K562 treated with DMSO at 1 percent for 24 hours (cell line): Measurements from ENCODE around the gene CAAP1. TPM values are rescaled to one million over a fixed set of nuclear protein-coding genes. Genes with fewer than 3 reads are reported as not detected.

ENCODE experiments used
- total RNA-seq: library from RNA; unstranded; fragments of 300-600 nt; gene quantifications from 2 replicates; pipeline ENCODE4 v1.2.3, GENCODE V29; 2022; ENCODE audit warnings: low read depth; ENCODE audit not compliant: insufficient read depth

The CAAP1 gene
- 4.2 and 6.0 TPM in 2 replicates for total RNA-seq

GRCh38 chr9:26892251-26893029 is at the start of gene CAAP1:
CAAP1 (minus strand) TSS chr9:26892802; CDS start chr9:26892715, 87 bp downstream.

Other genes with a start within 250 kb of the CAAP1 start
- 11.4 and 14.7 TPM in 2 replicates for gene PLAA, start 54.4 kb upstream of the CAAP1 start, total RNA-seq
- 4.1 and 5.1 TPM in 2 replicates for gene IFT74, start 63.6 kb upstream of the CAAP1 start, total RNA-seq
- not detected in 2 replicates for gene LRRC19, start 112.9 kb upstream of the CAAP1 start, total RNA-seq
- gene TEK, start 216.4 kb upstream of the CAAP1 start, total RNA-seq, result not detected in 2 replicates